AG08396 (cell line): ENCODE data around the gene NCAN.
A peak's percentile ranks its signal among the peaks of the same experiment; 100 is the strongest.
"Not testable (repeated sequence)": the region's sequence is repeated elsewhere in the genome, so short reads cannot be mapped to it uniquely, and the experiment has no call there.

Source experiments
- DNase-seq: peaks from one replicate; pipeline ENCODE4 v3.0.0; 2012; ENCODE audit warnings: low spot score, mixed read lengths

The NCAN gene

GRCh38 chr19:19211499-19212420 is at the start of gene NCAN:
NCAN (plus strand) TSS chr19:19211958; CDS start chr19:19216954, 4,996 bp downstream.
- no peak for DNase-seq

- DNase-seq, result no peak
Observed at GRCh38 chr19:19162495-19162894, 49.3 kb upstream of the NCAN start.

- no peak for DNase-seq
Observed at GRCh38 chr19:19165396-19165795, 46.4 kb upstream of the NCAN start.

GRCh38 chr19:19167612-19168011 is 44.1 kb upstream of the NCAN start:
- no peak for DNase-seq

GRCh38 chr19:19169236-19170052 is 42.3 kb upstream of the NCAN start:
- DNase-seq, result no peak

GRCh38 chr19:19170053-19170872 is 41.5 kb upstream of the NCAN start, which contains the start of gene MEF2B:
MEF2B (minus strand) TSS chr19:19170263; CDS start chr19:19150735, 19,528 bp downstream.
- peak; percentile 90 for DNase-seq

GRCh38 chr19:19170873-19171672 is 40.7 kb upstream of the NCAN start:
- DNase-seq, result no peak

- DNase-seq, result peak; percentile 73
Observed at GRCh38 chr19:19171821-19172532, 39.8 kb upstream of the NCAN start.

- DNase-seq, result not testable (repeated sequence)
Observed at GRCh38 chr19:19173243-19173642, 38.5 kb upstream of the NCAN start.

GRCh38 chr19:19176950-19177349 is 34.8 kb upstream of the NCAN start:
- no peak for DNase-seq

- no peak for DNase-seq
Observed at GRCh38 chr19:19179548-19180441, 32.0 kb upstream of the NCAN start.

- no peak for DNase-seq
Observed at GRCh38 chr19:19181488-19181998, 30.2 kb upstream of the NCAN start.

GRCh38 chr19:19185853-19186740 is 25.7 kb upstream of the NCAN start:
- no peak for DNase-seq

- DNase-seq, result no peak
Observed at GRCh38 chr19:19186742-19187141, 25.0 kb upstream of the NCAN start.

- DNase-seq, result no peak
Observed at GRCh38 chr19:19191768-19192077, 20.0 kb upstream of the NCAN start.

GRCh38 chr19:19192078-19192882 is 19.5 kb upstream of the NCAN start, which contains the start of the genes BORCS8 and RFXANK:
BORCS8 (minus strand) TSS chr19:19192152; CDS start chr19:19192117, 35 bp downstream.
RFXANK (plus strand) TSS chr19:19192258; CDS start chr19:19193947, 1,689 bp downstream.
- DNase-seq, result peak; percentile 98

- no peak for DNase-seq
Observed at GRCh38 chr19:19192910-19193423, 18.8 kb upstream of the NCAN start.
